ENCODE results near the gene XYLT1. TPM values are rescaled to one million over a fixed set of nuclear protein-coding genes. Genes with fewer than 3 reads are reported as not detected.

Gene XYLT1
- total and polyA plus RNA-seq, 2 of the 4 experiments (the other 2 are of a cell fraction), result 9.0 to 12.7 TPM

DNA sequence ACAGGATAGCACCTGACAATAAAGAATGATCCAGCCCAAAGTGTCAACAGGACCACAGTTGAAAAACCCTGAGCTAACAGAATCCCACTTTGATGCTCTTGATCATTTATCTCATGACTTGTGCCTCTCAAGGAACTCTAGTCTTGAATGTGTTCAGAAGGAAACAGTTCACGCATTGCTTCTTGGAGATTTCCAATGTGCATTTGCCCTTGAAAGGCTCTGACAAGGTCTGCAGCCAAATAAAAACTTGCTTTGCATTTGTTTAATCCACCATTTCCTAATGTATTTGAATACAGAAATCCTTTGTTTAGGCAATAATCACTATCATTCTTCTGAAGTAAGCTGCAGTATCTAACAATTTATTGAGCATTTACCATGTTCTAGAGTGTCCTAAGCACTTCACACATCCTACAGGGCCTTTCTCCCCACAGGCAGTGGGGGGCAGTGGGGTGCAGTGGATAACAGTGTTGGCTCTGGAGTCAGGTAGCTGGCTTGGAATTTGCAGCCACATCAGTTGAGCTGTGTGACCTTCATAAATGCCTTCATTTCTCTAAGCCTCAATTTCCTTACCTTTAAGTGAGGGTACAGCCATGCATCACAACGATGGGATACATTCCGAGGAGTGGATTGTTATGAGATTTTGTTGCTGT, 239.7 kb downstream of the XYLT1 start:
- no peak overlapping the region for H2AK9ac ChIP-seq (replicated peaks; ENCODE audit: low read depth, low read length, poor library complexity)
- H4K91ac ChIP-seq (ENCODE audit: insufficient read depth, low read depth, low read length), result no peak overlapping the region
- H3K36me3 ChIP-seq (ENCODE audit: control insufficient read depth, insufficient read depth, low read length), result no peaks in the 10 kb centered on the region
- dilution Hi-C loops (cut with HindIII; ENCODE audit: low sequenced_read_pairs, unreplicated experiment) (no loop called here), in situ Hi-C loops (cut with MboI; ENCODE audit: low sequenced_read_pairs) (no loop called here), intact Hi-C loops (cut with micrococcal nuclease) (no loop called here)
- no peak overlapping the region for H3K4me2 ChIP-seq (ENCODE audit: low read depth, low read length)
- H3K56ac ChIP-seq (ENCODE audit: extremely low read depth, insufficient read depth, low read length), result no peak overlapping the region
- no peaks in the 10 kb centered on the region for H3K4me1 ChIP-seq (ENCODE audit: control insufficient read depth, insufficient read depth, low read length)
- H2AK5ac ChIP-seq (ENCODE audit: low read depth, low read length), result no peak overlapping the region
- H3K27ac ChIP-seq (ENCODE audit: insufficient read depth, low read length), result no peak overlapping the region
- no peak overlapping the region for H3K23ac ChIP-seq (ENCODE audit: low read depth, low read length)
- no peak overlapping the region for H2BK5ac ChIP-seq (ENCODE audit: low read depth, low read length, poor library complexity, severe bottlenecking)
- no TSS peak for BruUV-seq (replicated peaks)
- H3K9me3 ChIP-seq (ENCODE audit: control insufficient read depth, insufficient read depth, low read length), result no peaks in the 10 kb centered on the region
- no peak overlapping the region for H3K4ac ChIP-seq (ENCODE audit: low read depth, low read length)
- no peak overlapping the region for H4K5ac ChIP-seq (ENCODE audit: low read depth, low read length)
- H4K8ac ChIP-seq (ENCODE audit: low read depth in 2 of 2, low read length in 2 of 2), result no peak overlapping the region
- H4K20me1 ChIP-seq (ENCODE audit: insufficient read depth, low read length), result peaks cover 8% of the 10 kb centered on the region; the same call in 1 of the 2 replicates
- TF ChIP-seq CEBPB (IDR thresholded peaks at IDR 0.05; ENCODE audit: low read depth, low read length) (no peak), FOS (IDR thresholded peaks at IDR 0.05; ENCODE audit: low read depth, low read length) (no peak), NFE2L2 (IDR thresholded peaks at IDR 0.05; ENCODE audit: low read depth, low read length) (no peak), RAD21 (IDR thresholded peaks at IDR 0.05; ENCODE audit: low read length) (no peak), SMC3 (IDR thresholded peaks at IDR 0.05; ENCODE audit: low read depth, low read length) (no peak), RFX5 (IDR thresholded peaks at IDR 0.05; ENCODE audit: low read depth, low read length) (no peak), RCOR1 (IDR thresholded peaks at IDR 0.05; ENCODE audit: insufficient replicate concordance, low read length) (no peak), POLR2A (IDR thresholded peaks at IDR 0.05; ENCODE audit: low read depth, low read length) (no peak), MAFK (IDR thresholded peaks at IDR 0.05; ENCODE audit: low read depth, low read length) (no peak), CHD1 (IDR thresholded peaks at IDR 0.05; ENCODE audit: low read depth, low read length) (no peak)
- TF ChIP-seq, protein P1, sequence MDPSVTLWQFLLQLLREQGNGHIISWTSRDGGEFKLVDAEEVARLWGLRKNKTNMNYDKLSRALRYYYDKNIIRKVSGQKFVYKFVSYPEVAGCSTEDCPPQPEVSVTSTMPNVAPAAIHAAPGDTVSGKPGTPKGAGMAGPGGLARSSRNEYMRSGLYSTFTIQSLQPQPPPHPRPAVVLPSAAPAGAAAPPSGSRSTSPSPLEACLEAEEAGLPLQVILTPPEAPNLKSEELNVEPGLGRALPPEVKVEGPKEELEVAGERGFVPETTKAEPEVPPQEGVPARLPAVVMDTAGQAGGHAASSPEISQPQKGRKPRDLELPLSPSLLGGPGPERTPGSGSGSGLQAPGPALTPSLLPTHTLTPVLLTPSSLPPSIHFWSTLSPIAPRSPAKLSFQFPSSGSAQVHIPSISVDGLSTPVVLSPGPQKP (IDR thresholded peaks at IDR 0.05; ENCODE audit: borderline replicate concordance, low read depth, low read length), result no peak
- no peak for DNase-seq
- CTCF ChIA-PET, result no interaction called here
- H3K18ac ChIP-seq (ENCODE audit: low read depth, low read length), result no peak overlapping the region
- no peaks in the 10 kb centered on the region for H3K27me3 ChIP-seq (ENCODE audit: control insufficient read depth, insufficient read depth, low read length)
- H3K4me3 ChIP-seq (ENCODE audit: insufficient read depth, low read depth, low read length), result no peak overlapping the region
- H3K9me1 ChIP-seq (ENCODE audit: insufficient read depth, low read length), result peaks cover 6% of the 10 kb centered on the region; the same call in 1 of the 2 replicates
- H3K9ac ChIP-seq (ENCODE audit: low read depth, low read length), result no peak overlapping the region
- H2BK120ac ChIP-seq (ENCODE audit: low read depth, low read length), result no peak overlapping the region
- H3K14ac ChIP-seq (replicated peaks; ENCODE audit: low read depth, low read length), result no peak overlapping the region
- POLR2A ChIA-PET (ENCODE audit: unreplicated experiment), result no interaction called here
- no peak overlapping the region for H2BK15ac ChIP-seq (ENCODE audit: low read depth, low read length)
- ATAC-seq (ENCODE audit: low read depth), result no peak
- H2AFZ ChIP-seq (replicated peaks; ENCODE audit: low read length, poor library complexity), result no peak overlapping the region
- no peak overlapping the region for H2BK20ac ChIP-seq (ENCODE audit: low read depth, low read length)
- H3K79me1 ChIP-seq (ENCODE audit: low read depth in 1 of 2, low read length in 2 of 2), result peaks cover 0 to 16% of the 10 kb centered on the region in 2 experiments; a peak in 2 of 4 replicates
- 80% methylated on average over 1 of the region's 3 CpGs; no CpG with 5 or more reads in 1 of the 2 experiments for WGBS, 2 experiments (ENCODE audit: extremely low coverage in 2 of 2, insufficient read length in 1 of 2)
